A673 (cell line): Measurements from ENCODE around the gene INHBB.

Source experiments
- EZH2 ChIP-seq: fragments of 200-600 bp; sonication (generic); IDR thresholded peaks from 2 replicates; pipeline ENCODE4 v1.6.1; 2017; ENCODE audit warnings: borderline replicate concordance, low read depth, mild to moderate bottlenecking, mixed read lengths, antibody characterized with exemption, low read length; ENCODE audit not compliant: poor library complexity, severe bottlenecking
- TF ChIP-seq, protein P1 (sequence below): fragments of 300-800, 200-600 bp; sonication (generic); conservative IDR thresholded peaks from 2 replicates; pipeline ENCODE4 v1.5.1; 2017; ENCODE audit warnings: low read depth, mild to moderate bottlenecking, antibody characterized with exemption, low read length, moderate library complexity, mixed read lengths

GRCh38 chr2:120319686-120320317, 26.1 kb upstream of the INHBB start:
- TF ChIP-seq, protein P1, sequence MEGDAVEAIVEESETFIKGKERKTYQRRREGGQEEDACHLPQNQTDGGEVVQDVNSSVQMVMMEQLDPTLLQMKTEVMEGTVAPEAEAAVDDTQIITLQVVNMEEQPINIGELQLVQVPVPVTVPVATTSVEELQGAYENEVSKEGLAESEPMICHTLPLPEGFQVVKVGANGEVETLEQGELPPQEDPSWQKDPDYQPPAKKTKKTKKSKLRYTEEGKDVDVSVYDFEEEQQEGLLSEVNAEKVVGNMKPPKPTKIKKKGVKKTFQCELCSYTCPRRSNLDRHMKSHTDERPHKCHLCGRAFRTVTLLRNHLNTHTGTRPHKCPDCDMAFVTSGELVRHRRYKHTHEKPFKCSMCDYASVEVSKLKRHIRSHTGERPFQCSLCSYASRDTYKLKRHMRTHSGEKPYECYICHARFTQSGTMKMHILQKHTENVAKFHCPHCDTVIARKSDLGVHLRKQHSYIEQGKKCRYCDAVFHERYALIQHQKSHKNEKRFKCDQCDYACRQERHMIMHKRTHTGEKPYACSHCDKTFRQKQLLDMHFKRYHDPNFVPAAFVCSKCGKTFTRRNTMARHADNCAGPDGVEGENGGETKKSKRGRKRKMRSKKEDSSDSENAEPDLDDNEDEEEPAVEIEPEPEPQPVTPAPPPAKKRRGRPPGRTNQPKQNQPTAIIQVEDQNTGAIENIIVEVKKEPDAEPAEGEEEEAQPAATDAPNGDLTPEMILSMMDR: no peak
- no peak for TF ChIP-seq EZH2
